CD8-positive, alpha-beta memory T cell (primary cell): ENCODE data around the gene FHIT. TPM values are rescaled to one million over a fixed set of nuclear protein-coding genes. Genes with fewer than 3 reads are reported as not detected.
"Not testable (repeated sequence)": the region's sequence is repeated elsewhere in the genome, so short reads cannot be mapped to it uniquely, and the experiment has no call there.

Experiments used
- CTCF ChIA-PET: fragments of 350-600 bp; sonication (Branson Sonifier 250); formaldehyde crosslinking; loops from one replicate; lab custom pipeline; 2021; ENCODE audit warnings: antibody characterized with exemption; lab: Charles Lee
- POLR2A ChIA-PET: fragments of 350-600 bp; sonication (Branson Sonifier 250); formaldehyde crosslinking; loops from one replicate; lab custom pipeline; 2021; ENCODE audit warnings: antibody characterized with exemption; lab: Charles Lee
- DNase-seq, 5 donors: peaks; one replicate each; pipeline versions ENCODE4 v3.0.0 to v3.0.0-alpha.2; 2020 to 2022; ENCODE audit warnings: mixed read lengths in 1 of 5
- H3K27ac ChIP-seq: one replicate; pipeline ENCODE4 v1.7.0; 2013; ENCODE audit warnings: low read depth, mild to moderate bottlenecking, low read length, moderate library complexity
- H3K27me3 ChIP-seq: 2 replicates; pipeline ENCODE4 v1.7.0; 2013; ENCODE audit warnings: low read length, mild to moderate bottlenecking; ENCODE audit not compliant: insufficient read depth, poor library complexity, severe bottlenecking
- H3K36me3 ChIP-seq: 2 replicates; pipeline ENCODE4 v1.7.0; 2013; ENCODE audit warnings: mild to moderate bottlenecking, low read length, moderate library complexity; ENCODE audit not compliant: insufficient read depth
- H3K4me1 ChIP-seq: 2 replicates; pipeline ENCODE4 v1.7.0; 2013; ENCODE audit warnings: mild to moderate bottlenecking, low read length, moderate library complexity; ENCODE audit not compliant: insufficient read depth
- H3K4me3 ChIP-seq: 2 replicates; pipeline ENCODE4 v1.7.0; 2013; ENCODE audit warnings: mild to moderate bottlenecking, low read length
- H3K9me3 ChIP-seq: 2 replicates; pipeline ENCODE4 v1.7.0; 2013; ENCODE audit warnings: mild to moderate bottlenecking, low read length
- H3K27ac Mint-ChIP-seq, 8 donors: one replicate each; pipeline ENCODE4 v1.8.0; 2020 to 2021; ENCODE audit warnings: mixed read lengths in 8 of 8, mild to moderate bottlenecking in 6 of 8, inconsistent platforms in 3 of 8, moderate library complexity in 3 of 8
- H3K27me3 Mint-ChIP-seq, 2 donors: one replicate each; pipeline ENCODE4 v1.8.0; 2020 to 2021; ENCODE audit warnings: mixed read lengths in 2 of 2, mild to moderate bottlenecking in 1 of 2, moderate library complexity in 1 of 2
- H3K36me3 Mint-ChIP-seq, 3 donors: one replicate each; pipeline ENCODE4 v1.8.0; 2020 to 2021; ENCODE audit warnings: mixed read lengths in 3 of 3, inconsistent platforms in 1 of 3, mild to moderate bottlenecking in 1 of 3
- H3K4me1 Mint-ChIP-seq, 3 donors: one replicate each; pipeline ENCODE4 v1.8.0; 2020 to 2021; ENCODE audit warnings: mixed read lengths in 3 of 3, inconsistent platforms in 1 of 3, mild to moderate bottlenecking in 1 of 3
- H3K4me3 Mint-ChIP-seq, 7 donors: one replicate each; pipeline ENCODE4 v1.8.0; 2020 to 2021; ENCODE audit warnings: mixed read lengths in 7 of 7, mild to moderate bottlenecking in 6 of 7, moderate library complexity in 4 of 7, inconsistent platforms in 2 of 7
- H3K9me3 Mint-ChIP-seq, 5 donors: one replicate each; pipeline ENCODE4 v1.8.0; 2020 to 2022; ENCODE audit warnings: mixed read lengths in 5 of 5, mild to moderate bottlenecking in 3 of 5, moderate library complexity in 2 of 5, inconsistent platforms in 1 of 5
- polyA plus RNA-seq: library from polyadenylated mRNA; unstranded; fragments of 300-500 nt; fragmentation: Illumina TruSeq; gene quantifications from one replicate; pipeline ENCODE4 v1.2.3, GENCODE V29; 2021
- total RNA-seq, 2 experiments: library from RNA; stranded (reverse); gene quantifications; one replicate each; pipeline ENCODE4 v1.2.3, GENCODE V29; 2021

The FHIT gene
- total and polyA plus RNA-seq, 3 experiments from 2014 or later = 4.1 to 7.4 (median 4.2) TPM

DNA sequence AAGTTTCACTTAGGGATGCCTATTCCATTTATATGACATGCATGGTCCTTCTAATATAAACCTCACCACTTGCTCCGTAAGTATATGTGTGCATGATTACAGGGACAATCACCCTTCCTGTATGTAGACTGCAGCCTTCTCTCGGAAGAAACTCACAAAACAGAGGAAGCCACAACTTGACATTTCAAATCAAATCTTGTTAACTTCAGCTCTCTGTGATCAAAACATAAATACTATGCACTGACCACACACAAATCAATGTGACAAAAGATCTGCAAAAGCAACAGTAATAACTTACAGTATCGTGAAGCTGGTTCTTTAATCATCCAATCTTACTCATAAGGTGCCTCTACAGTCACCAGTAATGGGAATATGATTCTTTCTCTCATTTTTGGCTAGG, 50.2 kb downstream of the FHIT start:
- peaks cover 0 to 4% (median 2%) of the 10 kb centered on the region in 5 donors for H3K9me3 Mint-ChIP-seq
- POLR2A ChIA-PET = no interaction called here
- H3K4me3 ChIP-seq = no peak overlapping the region
- CTCF ChIA-PET = no interaction called here
- H3K36me3 ChIP-seq = no peaks in the 10 kb centered on the region
- no peaks in the 10 kb centered on the region for H3K9me3 ChIP-seq
- H3K4me1 ChIP-seq = no peaks in the 10 kb centered on the region
- DNase-seq = no peak
- H3K27me3 ChIP-seq = no peaks in the 10 kb centered on the region
- H3K27ac ChIP-seq = no peak overlapping the region
- no peaks in the 10 kb centered on the region for H3K27me3 Mint-ChIP-seq
- no peak overlapping the region for H3K4me3 Mint-ChIP-seq
- peaks cover 0 to 4% (median 0%) of the 10 kb centered on the region in 3 donors for H3K4me1 Mint-ChIP-seq
- H3K27ac Mint-ChIP-seq = no peak overlapping the region
- peaks cover 0 to 3% (median 0%) of the 10 kb centered on the region in 3 donors for H3K36me3 Mint-ChIP-seq

DNA sequence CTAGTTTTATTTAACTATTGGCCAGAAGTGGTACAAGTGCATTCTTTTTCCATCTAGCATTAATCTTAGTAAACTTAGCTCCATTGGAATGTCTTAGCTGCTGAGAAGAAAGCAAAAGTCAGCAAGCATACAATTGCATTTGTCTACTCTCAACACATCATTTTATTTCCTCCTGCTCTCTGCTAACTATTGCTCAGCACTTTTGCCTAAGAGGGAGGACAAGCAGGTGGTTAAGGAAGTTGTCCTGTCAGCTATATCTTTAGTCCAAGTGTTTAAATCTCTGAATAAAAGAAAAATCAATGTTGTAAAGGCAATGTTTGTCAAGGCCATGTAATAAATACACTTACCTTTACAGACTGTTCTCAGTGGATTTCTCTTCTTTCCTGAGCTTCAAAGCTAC, 51.0 kb downstream of the FHIT start:
- no peaks in the 10 kb centered on the region for H3K27me3 Mint-ChIP-seq
- H3K27ac Mint-ChIP-seq = no peak overlapping the region
- peaks cover 0 to 4% (median 2%) of the 10 kb centered on the region in 5 donors for H3K9me3 Mint-ChIP-seq
- no peaks in the 10 kb centered on the region for H3K4me1 ChIP-seq
- H3K36me3 ChIP-seq = no peaks in the 10 kb centered on the region
- H3K36me3 Mint-ChIP-seq = peaks cover 0 to 3% (median 0%) of the 10 kb centered on the region in 3 donors
- H3K4me1 Mint-ChIP-seq = peaks cover 0 to 4% (median 0%) of the 10 kb centered on the region in 3 donors
- no peaks in the 10 kb centered on the region for H3K27me3 ChIP-seq
- H3K9me3 ChIP-seq = no peaks in the 10 kb centered on the region
- no peak overlapping the region for H3K27ac ChIP-seq
- H3K4me3 Mint-ChIP-seq = no peak overlapping the region
- ChIA-PET POLR2A (no interaction called here), CTCF (no interaction called here)
- no peak overlapping the region for H3K4me3 ChIP-seq
- DNase-seq = no peak

DNA sequence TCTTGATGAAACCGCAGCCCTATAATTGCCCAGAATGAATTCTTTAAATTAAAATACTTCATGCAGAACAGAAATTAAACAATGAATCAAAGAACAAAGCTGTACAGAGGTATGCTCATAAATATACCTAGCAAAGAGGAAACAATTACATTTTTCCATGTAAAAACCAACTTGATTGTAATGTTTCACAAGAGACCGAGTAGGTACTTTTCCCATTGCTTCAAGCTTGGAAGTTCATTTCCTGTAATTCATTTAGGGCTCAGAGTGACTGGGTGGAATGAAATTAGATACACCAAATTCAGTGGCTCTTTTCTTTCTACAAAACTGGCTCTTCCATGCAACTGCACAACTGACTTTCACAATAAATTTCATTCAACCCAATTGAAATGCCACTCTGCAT, 51.4 kb downstream of the FHIT start:
- Mint-ChIP-seq H3K27ac (no peak overlapping the region), H3K36me3 (peaks cover 0 to 3% (median 1%) of the 10 kb centered on the region in 3 donors), H3K4me3 (no peak overlapping the region), H3K4me1 (peaks cover 0 to 4% (median 0%) of the 10 kb centered on the region in 3 donors), H3K27me3 (no peaks in the 10 kb centered on the region), H3K9me3 (peaks cover 0 to 4% (median 2%) of the 10 kb centered on the region in 5 donors)
- POLR2A ChIA-PET = no interaction called here
- Histone ChIP-seq H3K36me3 (no peaks in the 10 kb centered on the region), H3K4me1 (no peaks in the 10 kb centered on the region), H3K9me3 (no peaks in the 10 kb centered on the region), H3K27ac (no peak overlapping the region), H3K27me3 (no peaks in the 10 kb centered on the region), H3K4me3 (no peak overlapping the region)
- CTCF ChIA-PET = no interaction called here
- DNase-seq = no peak

- no peaks in the 10 kb centered on the region for H3K9me3 ChIP-seq
- H3K27me3 ChIP-seq = no peaks in the 10 kb centered on the region
- H3K27ac ChIP-seq = no peak overlapping the region
- Mint-ChIP-seq H3K36me3 (peaks cover 0 to 8% (median 1%) of the 10 kb centered on the region in 3 donors), H3K4me1 (no peaks in the 10 kb centered on the region), H3K4me3 (no peak overlapping the region), H3K27me3 (no peaks in the 10 kb centered on the region), H3K9me3 (peaks cover 0 to 3% (median under 1%) of the 10 kb centered on the region in 5 donors), H3K27ac (no peak overlapping the region)
- DNase-seq = no peak
- ChIA-PET POLR2A (no interaction called here), CTCF (no interaction called here)
- H3K4me3 ChIP-seq = no peak overlapping the region
- no peaks in the 10 kb centered on the region for H3K4me1 ChIP-seq
- H3K36me3 ChIP-seq = no peaks in the 10 kb centered on the region
These were observed 56.2 kb downstream of the FHIT start for GRCh38 chr3:61194892-61195538.

GRCh38 chr3:61192222-61192621, 59.0 kb downstream of the FHIT start:
- no peaks in the 10 kb centered on the region for H3K4me1 ChIP-seq
- H3K36me3 ChIP-seq = no peaks in the 10 kb centered on the region
- no peak overlapping the region for H3K4me3 ChIP-seq
- Mint-ChIP-seq H3K4me1 (no peaks in the 10 kb centered on the region), H3K36me3 (peaks cover 0 to 6% (median 1%) of the 10 kb centered on the region in 3 donors), H3K27me3 (no peaks in the 10 kb centered on the region), H3K4me3 (no peak overlapping the region), H3K9me3 (peaks cover 0 to 13% (median 6%) of the 10 kb centered on the region in 5 donors), H3K27ac (no peak overlapping the region)
- CTCF ChIA-PET = no interaction called here
- POLR2A ChIA-PET = no interaction called here
- H3K9me3 ChIP-seq = no peaks in the 10 kb centered on the region
- no peaks in the 10 kb centered on the region for H3K27me3 ChIP-seq
- H3K27ac ChIP-seq = no peak overlapping the region
- DNase-seq = no peak

- H3K4me1 Mint-ChIP-seq, DNase-seq, CTCF ChIA-PET, H3K36me3 ChIP-seq, H3K27me3 Mint-ChIP-seq, POLR2A ChIA-PET, H3K27ac Mint-ChIP-seq, H3K9me3 ChIP-seq, H3K27ac ChIP-seq, H3K27me3 ChIP-seq, H3K4me1 ChIP-seq, H3K4me3 ChIP-seq, H3K4me3 Mint-ChIP-seq: not testable (repeated sequence)
- Mint-ChIP-seq H3K9me3 (peaks cover 0 to 13% (median 6%) of the 10 kb centered on the region in 5 donors), H3K36me3 (peaks cover 0 to 13% (median under 1%) of the 10 kb centered on the region in 3 donors)
These were observed 61.0 kb downstream of the FHIT start for GRCh38 chr3:61190205-61190604.

DNA sequence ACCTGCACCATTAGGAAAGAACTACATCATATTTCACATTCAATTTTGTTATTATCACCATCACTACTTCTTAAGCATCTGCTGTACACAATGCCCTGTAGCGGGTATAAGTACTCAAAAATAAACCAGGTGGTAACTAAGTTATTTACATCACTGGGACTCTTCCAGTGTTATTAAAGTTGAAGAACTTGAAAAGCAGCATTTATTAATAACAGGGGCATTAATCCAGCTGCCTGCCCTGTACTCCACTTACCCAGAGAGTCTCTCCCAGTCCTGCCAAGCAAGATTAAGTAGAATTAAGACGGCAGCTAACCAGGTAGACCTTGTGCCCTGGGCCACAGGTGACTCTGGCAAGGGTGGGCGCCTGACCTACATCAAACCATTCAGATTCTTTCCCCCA, 65.2 kb downstream of the FHIT start:
- no peaks in the 10 kb centered on the region for H3K27me3 Mint-ChIP-seq

DNA sequence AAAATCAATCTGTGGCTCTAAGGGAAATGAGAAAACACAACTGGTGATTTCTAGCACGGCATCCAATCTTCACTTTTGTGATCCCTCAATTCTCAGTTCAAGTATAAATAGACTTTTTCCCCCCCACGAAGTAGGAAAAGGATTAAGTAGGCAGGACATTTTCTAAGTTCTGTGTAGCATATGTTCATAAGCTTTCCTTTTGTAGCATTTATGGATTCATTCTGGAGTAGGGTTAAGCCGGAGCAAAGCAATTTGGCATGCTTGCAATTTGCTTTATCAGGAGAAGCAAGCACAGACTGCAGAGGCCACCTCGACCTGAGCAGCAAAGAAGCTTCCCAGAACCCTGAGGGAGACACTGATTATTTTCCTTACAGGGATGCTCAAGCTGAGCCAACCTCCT, 66.3 kb downstream of the FHIT start:
- peaks cover 0 to 8% (median 0%) of the 10 kb centered on the region in 3 donors for H3K36me3 Mint-ChIP-seq
- H3K27me3 Mint-ChIP-seq = no peaks in the 10 kb centered on the region
- Histone ChIP-seq H3K36me3 (no peaks in the 10 kb centered on the region), H3K27me3 (no peaks in the 10 kb centered on the region), H3K9me3 (no peaks in the 10 kb centered on the region), H3K27ac (no peak overlapping the region), H3K4me1 (no peaks in the 10 kb centered on the region), H3K4me3 (no peak overlapping the region)
- ChIA-PET POLR2A (no interaction called here), CTCF (no interaction called here)
- peaks cover 0 to 13% (median 4%) of the 10 kb centered on the region in 5 donors for H3K9me3 Mint-ChIP-seq
- H3K4me1 Mint-ChIP-seq = no peaks in the 10 kb centered on the region
- H3K27ac Mint-ChIP-seq = no peak overlapping the region
- no peak overlapping the region for H3K4me3 Mint-ChIP-seq
- no peak for DNase-seq

More for the DNA sequence above, 65.2 kb downstream of the FHIT start:
- ChIA-PET POLR2A (no interaction called here), CTCF (no interaction called here)
- no peaks in the 10 kb centered on the region for H3K4me1 ChIP-seq
- no peaks in the 10 kb centered on the region for H3K27me3 ChIP-seq
- Mint-ChIP-seq H3K4me3 (no peak overlapping the region), H3K27ac (no peak overlapping the region), H3K9me3 (peaks cover 0 to 13% (median 6%) of the 10 kb centered on the region in 5 donors), H3K36me3 (peaks cover 0 to 8% (median 0%) of the 10 kb centered on the region in 3 donors), H3K4me1 (no peaks in the 10 kb centered on the region)
- no peak overlapping the region for H3K27ac ChIP-seq
- H3K9me3 ChIP-seq = no peaks in the 10 kb centered on the region
- no peak for DNase-seq
- no peak overlapping the region for H3K4me3 ChIP-seq
- no peaks in the 10 kb centered on the region for H3K36me3 ChIP-seq
